Lung (tissue), 12 donors: ENCODE data around the gene PPM1N. TPM values are rescaled to one million over a fixed set of nuclear protein-coding genes. Genes with fewer than 3 reads are reported as not detected.

Experiments used
- ATAC-seq: fragments of 200-7000 bp; cut with Tn5 transposase; one replicate; pipeline ENCODE4 v1.9.1; 2020; ENCODE audit warnings: moderate number of reproducible peaks; ENCODE audit not compliant: insufficient read depth, low FRiP score
- DNase-seq, 3 donors: peaks; one replicate each; pipeline ENCODE4 v3.0.0-alpha.2; 2013 to 2017
- H3K27ac ChIP-seq, 2 donors: one replicate each; pipeline ENCODE4 v1.5.1; 2013; ENCODE audit warnings: mild to moderate bottlenecking in 2 of 2, moderate library complexity in 2 of 2, control low read depth in 1 of 2, inconsistent platforms in 1 of 2, low read depth in 1 of 2, low read length in 1 of 2
- H3K27me3 ChIP-seq, 3 donors: one replicate each; pipeline ENCODE4 v1.5.1; 2013; ENCODE audit warnings: low read length in 2 of 3; ENCODE audit not compliant: control insufficient read depth in 3 of 3, insufficient read depth in 3 of 3
- H3K36me3 ChIP-seq, 4 donors: one replicate each; pipeline ENCODE4 v1.5.1; 2013; ENCODE audit warnings: low read length in 4 of 4, mild to moderate bottlenecking in 1 of 4, moderate library complexity in 1 of 4; ENCODE audit not compliant: control insufficient read depth in 4 of 4, insufficient read depth in 4 of 4
- H3K4me1 ChIP-seq, 5 donors: one replicate each; pipeline ENCODE4 v1.5.1; 2013; ENCODE audit warnings: low read length in 5 of 5, mild to moderate bottlenecking in 2 of 5, moderate library complexity in 1 of 5; ENCODE audit not compliant: control insufficient read depth in 5 of 5, insufficient read depth in 5 of 5
- H3K4me3 ChIP-seq: one replicate; pipeline ENCODE4 v1.5.1; 2013; ENCODE audit warnings: mild to moderate bottlenecking, control low read depth, moderate library complexity
- H3K9ac ChIP-seq, 2 donors: one replicate each; pipeline ENCODE4 v1.5.1; 2013; ENCODE audit warnings: low read length in 2 of 2, control low read depth in 1 of 2; ENCODE audit not compliant: insufficient read depth in 1 of 2
- H3K9me3 ChIP-seq, 4 donors: one replicate each; pipeline ENCODE4 v1.5.1; 2013; ENCODE audit warnings: low read length in 3 of 4, mild to moderate bottlenecking in 1 of 4, moderate library complexity in 1 of 4; ENCODE audit not compliant: control insufficient read depth in 4 of 4, insufficient read depth in 3 of 4
- WGBS, 2 donors: extraction: QIAGEN DNeasy Blood & Tissue Kit; methylation state at CpG; one replicate each; pipeline ENCODE4 v1.1.7; 2013; 5-methylcytosine and 5-hydroxymethylcytosine counted together
- polyA plus RNA-seq, 2 donors: library from polyadenylated mRNA; stranded (reverse); fragments of 200-250 nt; gene quantifications; one replicate each; pipeline ENCODE4 v1.2.1, GENCODE V29; 2013
- total RNA-seq, 2 donors: library from RNA; depleted of rRNA in 1 of 2; stranded (reverse); fragments of >200 nt in 1 of 2; gene quantifications; one replicate each; pipeline ENCODE4 v1.2.1, GENCODE V29; 2014 to 2021
- TF ChIP-seq, protein P1 (sequence below): IDR thresholded peaks from 2 replicates; pipeline ENCODE4 v1.5.1; 2012; ENCODE audit warnings: mild to moderate bottlenecking; ENCODE audit errors: control extremely low read depth, extremely low read depth
- donor health status: control.
- donor health status: control.
- donor health status: Bipolar disorder and iron deficiency.
- donor health status: healthy.
- donor health status: DM: yes; HTN: yes; CAD: no.

The PPM1N gene
- total and polyA plus RNA-seq, 4 donors, result 0.37 to 8.1 (median 1.6) TPM

DNA sequence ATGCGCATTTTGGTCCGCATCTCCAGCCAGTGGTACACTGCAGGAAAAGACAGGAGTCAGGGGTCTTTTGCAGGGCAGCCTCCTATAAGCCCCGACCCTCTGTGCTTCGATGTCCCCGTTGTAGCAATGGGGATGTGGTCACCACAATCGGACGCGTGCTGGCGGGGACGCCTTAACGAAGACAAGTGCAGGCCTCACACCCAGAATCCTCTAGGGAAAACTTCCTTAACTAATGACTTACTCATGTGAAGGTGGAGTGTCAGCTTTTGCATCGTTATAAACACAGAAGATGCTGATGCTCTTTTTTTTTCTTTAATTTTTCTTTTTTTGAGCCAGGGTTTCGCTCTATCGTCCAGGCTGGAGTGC lies 31.2 kb downstream of the PPM1N start:
- H3K27me3 ChIP-seq, result peaks cover 0 to 19% (median 13%) of the 10 kb centered on the region in 3 donors
- H3K9ac ChIP-seq, result no peak overlapping the region
- no peak overlapping the region for H3K4me3 ChIP-seq
- WGBS, 2 donors, result 28 to 30% methylated on average over 14 of the region's 14 CpGs
- peaks cover 0 to 5% (median under 1%) of the 10 kb centered on the region in 4 donors for H3K9me3 ChIP-seq
- no peak for DNase-seq
- no peak overlapping the region for H3K27ac ChIP-seq
- peaks cover 7 to 21% (median 9%) of the 10 kb centered on the region in 4 donors for H3K36me3 ChIP-seq
- TF ChIP-seq, protein P1, sequence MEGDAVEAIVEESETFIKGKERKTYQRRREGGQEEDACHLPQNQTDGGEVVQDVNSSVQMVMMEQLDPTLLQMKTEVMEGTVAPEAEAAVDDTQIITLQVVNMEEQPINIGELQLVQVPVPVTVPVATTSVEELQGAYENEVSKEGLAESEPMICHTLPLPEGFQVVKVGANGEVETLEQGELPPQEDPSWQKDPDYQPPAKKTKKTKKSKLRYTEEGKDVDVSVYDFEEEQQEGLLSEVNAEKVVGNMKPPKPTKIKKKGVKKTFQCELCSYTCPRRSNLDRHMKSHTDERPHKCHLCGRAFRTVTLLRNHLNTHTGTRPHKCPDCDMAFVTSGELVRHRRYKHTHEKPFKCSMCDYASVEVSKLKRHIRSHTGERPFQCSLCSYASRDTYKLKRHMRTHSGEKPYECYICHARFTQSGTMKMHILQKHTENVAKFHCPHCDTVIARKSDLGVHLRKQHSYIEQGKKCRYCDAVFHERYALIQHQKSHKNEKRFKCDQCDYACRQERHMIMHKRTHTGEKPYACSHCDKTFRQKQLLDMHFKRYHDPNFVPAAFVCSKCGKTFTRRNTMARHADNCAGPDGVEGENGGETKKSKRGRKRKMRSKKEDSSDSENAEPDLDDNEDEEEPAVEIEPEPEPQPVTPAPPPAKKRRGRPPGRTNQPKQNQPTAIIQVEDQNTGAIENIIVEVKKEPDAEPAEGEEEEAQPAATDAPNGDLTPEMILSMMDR, result no peak
- no peak for ATAC-seq
- peaks cover 0 to 7% (median 0%) of the 10 kb centered on the region in 5 donors for H3K4me1 ChIP-seq

DNA sequence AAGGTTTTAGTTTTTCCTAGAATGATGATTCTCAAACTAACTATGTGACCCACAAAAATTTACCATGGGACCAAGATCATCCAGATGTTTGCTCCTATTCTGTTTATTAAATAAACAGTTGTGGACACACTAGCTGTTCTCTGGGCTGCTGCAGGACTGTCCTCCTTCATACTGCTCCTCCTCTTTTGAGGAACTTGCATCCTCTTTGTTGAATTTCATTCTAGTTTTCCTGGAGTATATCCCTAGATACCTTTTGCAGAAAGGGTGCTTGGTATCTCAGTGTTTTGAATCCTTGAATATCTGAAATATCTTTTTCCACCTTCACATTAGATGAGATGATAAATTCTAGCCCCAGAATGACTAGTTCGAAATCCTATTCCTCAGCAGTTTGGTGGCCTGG lies 33.1 kb downstream of the PPM1N start:
- WGBS, 2 donors, result 100% methylated on average over 1 of the region's 1 CpG
- H3K36me3 ChIP-seq, result peaks cover 0 to 7% (median 1%) of the 10 kb centered on the region in 4 donors
- peaks cover 0 to 7% (median 0%) of the 10 kb centered on the region in 5 donors for H3K4me1 ChIP-seq
- DNase-seq, result no peak
- H3K4me3 ChIP-seq, result no peak overlapping the region
- TF ChIP-seq, protein P1, result no peak
- no peak overlapping the region for H3K27ac ChIP-seq
- no peak for ATAC-seq
- peaks cover 0 to 5% (median under 1%) of the 10 kb centered on the region in 4 donors for H3K9me3 ChIP-seq
- no peak overlapping the region for H3K9ac ChIP-seq
- peaks cover 0 to 19% (median 13%) of the 10 kb centered on the region in 3 donors for H3K27me3 ChIP-seq

DNA sequence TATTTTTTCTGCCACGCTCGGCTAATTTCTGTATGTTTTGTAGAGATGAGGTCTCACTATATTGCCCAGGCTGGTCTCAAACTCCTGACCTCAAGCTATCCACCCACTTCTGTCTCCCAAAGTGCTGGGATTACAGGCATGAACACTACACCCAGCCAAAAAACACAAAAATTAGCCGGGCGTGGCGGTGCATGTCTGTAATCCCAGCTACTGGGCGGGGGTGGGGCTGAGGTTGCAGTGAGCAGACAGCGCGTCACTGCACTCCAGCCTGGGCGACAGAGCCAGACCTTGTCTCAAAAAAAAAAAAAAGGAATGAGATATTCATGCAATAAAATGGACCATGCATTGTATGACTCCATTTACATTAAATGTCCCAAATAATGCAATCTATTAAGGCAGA lies 41.2 kb downstream of the PPM1N start:
- WGBS, 2 donors, result 91 to 96% methylated on average over 9 of the region's 9 CpGs
- Histone ChIP-seq H3K27me3 (no peaks in the 10 kb centered on the region), H3K4me3 (no peak overlapping the region), H3K27ac (no peak overlapping the region), H3K36me3 (no peaks in the 10 kb centered on the region), H3K9ac (no peak overlapping the region), H3K9me3 (peaks cover 0 to 2% (median 1%) of the 10 kb centered on the region in 4 donors), H3K4me1 (no peaks in the 10 kb centered on the region)
- TF ChIP-seq, protein P1, result no peak
- ATAC-seq, result no peak
- no peak for DNase-seq

DNA sequence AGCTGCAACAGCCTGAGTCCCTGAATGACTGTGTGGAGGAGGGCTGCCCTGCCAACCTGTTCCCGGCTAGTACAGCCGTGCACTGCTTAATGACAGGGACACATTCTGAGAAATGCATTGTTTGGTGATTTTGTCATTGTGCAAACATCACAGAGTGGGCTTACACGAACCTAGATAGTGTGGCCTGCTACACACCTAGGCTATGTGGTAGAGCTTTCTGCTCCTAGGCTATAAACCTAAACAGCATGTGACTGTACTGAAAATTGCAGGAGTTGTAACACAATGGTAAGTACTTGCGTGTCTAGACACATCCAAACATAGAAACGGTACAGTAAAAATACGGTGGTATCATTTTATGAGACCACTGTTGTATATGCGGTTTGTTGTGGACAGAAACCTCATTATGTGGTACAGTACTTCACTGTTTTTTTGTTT lies 44.0 kb downstream of the PPM1N start:
- no peak overlapping the region for H3K4me3 ChIP-seq
- H3K9me3 ChIP-seq, result peaks cover 0 to 2% (median 0%) of the 10 kb centered on the region in 4 donors
- no peaks in the 10 kb centered on the region for H3K4me1 ChIP-seq
- 68 to 78% methylated on average over 7 of the region's 7 CpGs for WGBS, 2 donors
- no peak overlapping the region for H3K9ac ChIP-seq
- H3K27ac ChIP-seq, result no peak overlapping the region
- ATAC-seq (no peak), DNase-seq (no peak)
- H3K27me3 ChIP-seq, result no peaks in the 10 kb centered on the region
- H3K36me3 ChIP-seq, result no peaks in the 10 kb centered on the region
- TF ChIP-seq, protein P1, result no peak
